SU-DHL-6 (cell line): Measurements from ENCODE around the gene BIN1.

Experiments
- H2AFZ ChIP-seq: fragments of 200-600 bp; sonication (generic); 2 replicates; pipeline ENCODE4 v1.6.1; 2014; ENCODE audit warnings: low read depth, mild to moderate bottlenecking, moderate library complexity, mixed read lengths, antibody characterized with exemption, low read length; ENCODE audit not compliant: severe bottlenecking
- H3F3A ChIP-seq: fragments of 200-600 bp; shearing (Covaris generic); 2 replicates; pipeline ENCODE4 v1.6.0; 2016; ENCODE audit warnings: antibody characterized with exemption, mild to moderate bottlenecking; ENCODE audit not compliant: insufficient read depth
- H3K27ac ChIP-seq: fragments of 200-600 bp; sonication (generic); 2 replicates; pipeline ENCODE4 v1.5.1; 2016; ENCODE audit warnings: low read depth, mild to moderate bottlenecking, low read length, moderate library complexity, mixed read lengths
- H3K27me3 ChIP-seq: fragments of 200-600 bp; sonication (generic), shearing (Covaris generic); 2 replicates; pipeline ENCODE4 v1.6.0; 2014; ENCODE audit warnings: mild to moderate bottlenecking, low read length
- H3K36me3 ChIP-seq: fragments of 200-600 bp; sonication (generic); 2 replicates; pipeline ENCODE4 v1.6.1; 2014; ENCODE audit warnings: mild to moderate bottlenecking, low read length, mixed read lengths
- H3K4me2 ChIP-seq: fragments of 300-600, 200-600 bp; shearing (Covaris generic), sonication (generic); 2 replicates; pipeline ENCODE4 v1.6.0; 2014; ENCODE audit warnings: low read length, low read depth, mild to moderate bottlenecking; ENCODE audit not compliant: poor library complexity, severe bottlenecking
- H3K4me3 ChIP-seq: fragments of 200-600 bp; sonication (generic); 2 replicates; pipeline ENCODE4 v1.5.1; 2014; ENCODE audit warnings: antibody characterized with exemption, low read length, mild to moderate bottlenecking, mixed read lengths; ENCODE audit not compliant: insufficient read depth, poor library complexity, severe bottlenecking
- H3K79me2 ChIP-seq: fragments of 200-600 bp; sonication (generic); 2 replicates; pipeline ENCODE4 v1.6.1; 2014; ENCODE audit warnings: mild to moderate bottlenecking, low read length, moderate library complexity; ENCODE audit not compliant: insufficient read depth
- H3K9ac ChIP-seq: fragments of 200-600 bp; sonication (generic); 2 replicates; pipeline ENCODE4 v1.7.0; 2014; ENCODE audit warnings: mild to moderate bottlenecking, low read length
- H3K9me2 ChIP-seq: fragments of 200-600 bp; sonication (generic); replicated peaks from 2 replicates; pipeline ENCODE4 v1.6.1; 2014; ENCODE audit warnings: low read length; ENCODE audit not compliant: insufficient read depth
- H3K9me3 ChIP-seq: fragments of 200-600 bp; sonication (generic); 2 replicates; pipeline ENCODE4 v1.6.1; 2014; ENCODE audit warnings: low read length, mixed read lengths; ENCODE audit not compliant: insufficient read depth
- H4K20me1 ChIP-seq: fragments of 200-600 bp; sonication (generic); 2 replicates; pipeline ENCODE4 v1.6.1; 2014; ENCODE audit warnings: low read depth, mild to moderate bottlenecking, antibody characterized with exemption, low read length, moderate library complexity, mixed read lengths
- CTCF ChIP-seq: fragments of 200-600 bp; sonication (generic); IDR thresholded peaks from one replicate; pipeline ENCODE4 v1.5.1; 2017; ENCODE audit warnings: antibody characterized with exemption, mild to moderate bottlenecking, low read length, moderate library complexity; ENCODE audit not compliant: insufficient read depth, poor library complexity, severe bottlenecking
- EZH2phosphoT487 ChIP-seq: fragments of 200-600 bp; sonication (generic), shearing (Covaris generic); conservative IDR thresholded peaks from 2 replicates; pipeline ENCODE4 v1.6.1; 2018; ENCODE audit warnings: mild to moderate bottlenecking, antibody characterized with exemption, low read length, moderate library complexity, mixed read lengths

Gene BIN1

DNA sequence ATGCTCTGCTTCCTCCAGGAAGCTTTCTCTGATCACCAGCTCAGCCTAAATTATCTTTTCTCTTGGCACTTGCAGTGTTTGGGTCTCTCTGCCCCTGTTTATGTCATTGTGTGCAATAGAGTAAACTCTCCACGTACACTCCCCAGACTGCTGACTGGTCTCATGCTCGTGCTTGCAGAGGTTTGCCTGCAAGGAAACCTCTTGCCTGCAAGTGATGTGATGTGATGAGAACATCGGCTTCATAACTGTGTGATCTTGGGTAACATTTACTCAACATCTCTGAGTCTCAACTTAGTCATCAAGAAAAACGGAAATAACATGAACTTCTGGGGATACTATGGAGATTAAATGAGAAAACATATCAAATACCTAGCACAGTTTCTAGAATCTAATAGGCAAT is 92.3 kb downstream of the BIN1 start:
- H3K27ac ChIP-seq: no peak overlapping the region
- H3K27me3 ChIP-seq: no peaks in the 10 kb centered on the region
- no peak overlapping the region for H3K9ac ChIP-seq
- no peaks in the 10 kb centered on the region for H3K79me2 ChIP-seq
- no peak overlapping the region for H2AFZ ChIP-seq
- H3K4me3 ChIP-seq: no peak overlapping the region
- H3K4me2 ChIP-seq: no peak overlapping the region
- no peaks in the 10 kb centered on the region for H3K9me2 ChIP-seq
- no peaks in the 10 kb centered on the region for H3F3A ChIP-seq
- TF ChIP-seq EZH2phosphoT487: no peak
- no peak for TF ChIP-seq CTCF
- H3K9me3 ChIP-seq: no peaks in the 10 kb centered on the region
- no peaks in the 10 kb centered on the region for H3K36me3 ChIP-seq
- H4K20me1 ChIP-seq: no peaks in the 10 kb centered on the region

DNA sequence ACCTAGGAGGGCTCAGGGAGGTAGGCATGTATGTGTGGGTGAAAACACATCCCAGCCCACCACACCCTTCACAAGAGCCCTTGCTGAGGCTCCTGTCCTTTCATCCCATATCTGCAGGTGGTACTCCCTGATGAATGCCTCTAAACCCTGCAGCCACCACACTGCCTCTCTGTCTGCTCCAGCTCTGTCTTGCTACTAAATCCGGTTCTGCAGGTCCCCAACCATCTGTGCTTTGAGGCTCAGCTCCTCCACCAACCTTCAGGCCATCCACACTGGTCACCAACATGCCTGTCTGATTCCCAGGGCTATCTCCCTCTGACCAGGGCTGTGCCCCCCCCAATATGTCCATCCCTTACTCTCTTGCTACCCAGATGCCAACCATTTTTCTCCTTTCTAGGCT is 92.7 kb downstream of the BIN1 start:
- Histone ChIP-seq H3K9me2 (no peaks in the 10 kb centered on the region), H4K20me1 (no peaks in the 10 kb centered on the region), H3K79me2 (no peaks in the 10 kb centered on the region), H3K27ac (no peak overlapping the region), H3F3A (no peaks in the 10 kb centered on the region), H2AFZ (no peak overlapping the region), H3K36me3 (no peaks in the 10 kb centered on the region), H3K9ac (no peak overlapping the region), H3K4me3 (no peak overlapping the region), H3K9me3 (no peaks in the 10 kb centered on the region), H3K27me3 (no peaks in the 10 kb centered on the region), H3K4me2 (no peak overlapping the region)
- no peak for TF ChIP-seq CTCF
- TF ChIP-seq EZH2phosphoT487: no peak

DNA sequence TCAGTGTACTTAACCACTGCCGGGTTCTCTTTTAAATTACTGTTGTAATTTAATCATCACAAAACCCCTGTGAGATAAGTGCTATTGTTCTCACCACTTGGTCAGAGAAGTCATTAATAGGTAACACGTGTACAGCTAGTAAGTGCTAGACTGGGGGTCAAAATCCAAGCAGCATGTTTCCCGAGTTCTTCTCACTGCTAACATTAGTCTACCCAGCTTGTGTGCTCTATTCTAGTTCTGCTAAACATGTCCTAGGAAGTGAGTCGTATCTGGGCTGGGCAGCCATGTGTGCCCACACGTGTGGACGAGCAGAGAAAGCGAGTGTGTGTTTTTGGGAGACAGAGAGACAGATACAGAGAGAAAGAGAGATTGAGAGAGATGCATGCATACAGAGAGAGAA is 94.1 kb downstream of the BIN1 start:
- Histone ChIP-seq H3K9ac (no peak overlapping the region), H3K4me3 (no peak overlapping the region), H3K9me2 (no peaks in the 10 kb centered on the region), H3K27ac (no peak overlapping the region), H3K4me2 (no peak overlapping the region), H3K27me3 (no peaks in the 10 kb centered on the region), H2AFZ (no peak overlapping the region), H4K20me1 (no peaks in the 10 kb centered on the region), H3K9me3 (no peaks in the 10 kb centered on the region), H3F3A (no peaks in the 10 kb centered on the region), H3K36me3 (no peaks in the 10 kb centered on the region), H3K79me2 (no peaks in the 10 kb centered on the region)
- TF ChIP-seq EZH2phosphoT487: no peak
- no peak for TF ChIP-seq CTCF

DNA sequence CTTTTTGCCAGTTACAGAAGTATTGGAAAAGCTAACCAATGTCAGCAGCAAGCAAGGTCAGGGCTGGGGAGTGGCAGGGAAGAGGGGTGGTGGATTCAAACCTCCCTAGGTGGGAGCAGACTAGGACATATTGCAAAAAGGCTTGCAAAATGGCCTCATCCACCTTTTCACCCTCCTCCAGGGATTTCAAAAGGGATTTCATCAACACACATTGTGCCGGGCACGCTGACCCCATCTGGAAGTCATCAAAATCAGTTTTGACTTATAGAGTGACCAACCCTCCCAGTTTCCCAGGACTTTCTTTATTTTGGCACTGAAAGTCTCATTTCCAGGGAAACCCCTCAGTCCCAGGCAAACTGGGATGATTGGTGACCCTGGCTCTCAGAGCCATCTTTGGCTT is 94.7 kb downstream of the BIN1 start:
- Histone ChIP-seq H3K4me3 (no peak overlapping the region), H3K27me3 (no peaks in the 10 kb centered on the region), H3K9ac (no peak overlapping the region), H4K20me1 (no peaks in the 10 kb centered on the region), H3K9me3 (no peaks in the 10 kb centered on the region), H3K79me2 (no peaks in the 10 kb centered on the region), H3F3A (no peaks in the 10 kb centered on the region), H3K9me2 (no peaks in the 10 kb centered on the region), H2AFZ (no peak overlapping the region), H3K27ac (no peak overlapping the region), H3K4me2 (no peak overlapping the region), H3K36me3 (no peaks in the 10 kb centered on the region)
- no peak for TF ChIP-seq EZH2phosphoT487
- no peak for TF ChIP-seq CTCF
